Measurements from ENCODE around the gene EPAS1. TPM values are rescaled to one million over a fixed set of nuclear protein-coding genes. Genes with fewer than 3 reads are reported as not detected.

EPAS1 gene
- total RNA-seq, 1 experiment from 2014 or later, result 17.3 TPM

- H3K4me3 ChIP-seq, result no peak overlapping the region
- no peaks in the 10 kb centered on the region for H3K4me1 ChIP-seq
- no peak overlapping the region for H3K27ac ChIP-seq
These were observed 6.0 kb downstream of the EPAS1 start for GRCh38 chr2:46303233-46303632.

GRCh38 chr2:46303822-46304221, 6.6 kb downstream of the EPAS1 start:
- Histone ChIP-seq H3K9me3 (replicated peaks) (peaks cover 2% of the 10 kb centered on the region; the same call in 1 of the 2 replicates), H3K4me1 (no peaks in the 10 kb centered on the region), H3K4me3 (no peak overlapping the region), H3K27ac (no peak overlapping the region), H3K36me3 (no peaks in the 10 kb centered on the region), H3K27me3 (no peaks in the 10 kb centered on the region)
- DNase-seq, result no peak

More at GRCh38 chr2:46303233-46303632, 6.0 kb downstream of the EPAS1 start:
- Histone ChIP-seq H3K9me3 (replicated peaks) (peaks cover 2% of the 10 kb centered on the region; the same call in 1 of the 2 replicates), H3K27me3 (no peaks in the 10 kb centered on the region), H3K36me3 (no peaks in the 10 kb centered on the region)
- no peak for DNase-seq

DNA sequence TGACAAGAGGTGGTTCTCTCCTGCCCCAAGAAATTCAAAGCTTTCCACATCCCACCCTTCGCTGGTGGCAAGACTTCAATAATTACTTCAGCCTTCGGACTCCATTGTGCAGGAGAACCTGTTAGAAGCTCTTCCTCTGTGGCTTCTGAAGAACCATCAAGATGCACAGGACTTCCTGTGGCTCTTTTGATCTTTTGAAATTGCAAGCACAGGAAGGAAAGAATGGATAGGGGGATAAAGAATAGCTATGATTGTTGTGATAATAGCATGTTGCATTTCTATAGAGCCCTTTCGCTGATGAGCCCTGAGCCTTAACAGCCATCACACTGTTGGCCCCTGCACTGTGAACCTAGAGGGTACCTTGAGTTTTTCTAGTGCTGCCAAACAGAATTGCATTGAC, 7.4 kb downstream of the EPAS1 start:
- Histone ChIP-seq H3K9me3 (replicated peaks) (peaks cover 2% of the 10 kb centered on the region; the same call in 1 of the 2 replicates), H3K4me3 (no peak overlapping the region), H3K27me3 (no peaks in the 10 kb centered on the region), H3K36me3 (no peaks in the 10 kb centered on the region), H3K4me1 (no peaks in the 10 kb centered on the region), H3K27ac (no peak overlapping the region)
- no peak for DNase-seq

GRCh38 chr2:46305187-46305586, 8.0 kb downstream of the EPAS1 start:
- Histone ChIP-seq H3K27ac (no peak overlapping the region), H3K36me3 (no peaks in the 10 kb centered on the region), H3K9me3 (replicated peaks) (peaks cover 2% of the 10 kb centered on the region; the same call in 1 of the 2 replicates), H3K4me3 (no peak overlapping the region), H3K4me1 (no peaks in the 10 kb centered on the region), H3K27me3 (no peaks in the 10 kb centered on the region)
- no peak for DNase-seq

DNA sequence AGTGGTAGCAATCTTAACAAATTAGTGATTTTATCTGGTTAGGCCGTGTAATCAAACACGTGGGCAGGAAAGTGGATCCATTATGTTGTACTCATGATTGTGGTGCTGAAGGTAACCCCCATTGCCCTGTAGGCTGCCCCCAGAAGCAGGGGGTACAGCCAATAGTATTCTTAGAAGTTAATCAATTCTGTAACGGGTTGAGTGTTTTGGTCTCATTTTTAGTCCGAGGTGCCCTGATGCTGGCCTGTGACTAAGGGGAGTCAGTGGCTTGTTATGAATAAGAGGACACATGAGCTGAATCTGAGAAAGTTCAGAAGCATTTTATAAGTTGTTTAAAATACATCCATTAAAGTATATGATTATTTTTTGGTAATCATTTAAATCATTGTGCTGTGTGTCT, 8.6 kb downstream of the EPAS1 start:
- H3K9me3 ChIP-seq (replicated peaks), result peaks cover 2% of the 10 kb centered on the region; the same call in 1 of the 2 replicates
- no peak overlapping the region for H3K27ac ChIP-seq
- H3K27me3 ChIP-seq, result no peaks in the 10 kb centered on the region
- no peak overlapping the region for H3K4me3 ChIP-seq
- no peaks in the 10 kb centered on the region for H3K4me1 ChIP-seq
- no peaks in the 10 kb centered on the region for H3K36me3 ChIP-seq
- DNase-seq, result no peak

DNA sequence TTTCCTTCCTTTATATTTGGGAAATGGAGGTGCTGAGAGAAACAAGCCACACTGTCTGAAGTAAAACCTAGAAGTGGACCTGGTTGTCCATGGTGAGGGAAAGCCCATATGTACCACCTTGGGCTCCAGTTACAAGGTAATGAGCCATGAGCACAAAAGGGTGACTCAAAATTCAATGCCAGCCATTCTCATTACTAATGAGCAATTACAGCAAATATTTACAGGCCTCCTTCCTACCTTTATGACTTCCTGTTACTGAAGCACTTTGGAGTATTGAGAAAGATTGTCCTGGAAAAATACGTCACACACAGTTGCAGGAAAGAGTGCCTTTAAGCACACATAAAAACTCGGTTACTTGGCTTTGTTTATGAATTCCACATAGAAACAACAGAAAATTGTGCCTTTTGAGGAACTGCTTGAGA, 9.1 kb downstream of the EPAS1 start:
- Histone ChIP-seq H3K9me3 (replicated peaks) (peaks cover 2% of the 10 kb centered on the region; the same call in 1 of the 2 replicates), H3K4me1 (no peaks in the 10 kb centered on the region), H3K4me3 (no peak overlapping the region), H3K36me3 (no peaks in the 10 kb centered on the region), H3K27me3 (no peaks in the 10 kb centered on the region), H3K27ac (no peak overlapping the region)
- DNase-seq, result no peak

- H3K27ac ChIP-seq, result no peak overlapping the region
- peaks cover 2% of the 10 kb centered on the region; the same call in 1 of the 2 replicates for H3K9me3 ChIP-seq (replicated peaks)
- H3K27me3 ChIP-seq, result no peaks in the 10 kb centered on the region
- DNase-seq, result no peak
- H3K36me3 ChIP-seq, result no peaks in the 10 kb centered on the region
- no peak overlapping the region for H3K4me3 ChIP-seq
- H3K4me1 ChIP-seq, result no peaks in the 10 kb centered on the region
These were observed 9.9 kb downstream of the EPAS1 start for GRCh38 chr2:46306988-46307655.

DNA sequence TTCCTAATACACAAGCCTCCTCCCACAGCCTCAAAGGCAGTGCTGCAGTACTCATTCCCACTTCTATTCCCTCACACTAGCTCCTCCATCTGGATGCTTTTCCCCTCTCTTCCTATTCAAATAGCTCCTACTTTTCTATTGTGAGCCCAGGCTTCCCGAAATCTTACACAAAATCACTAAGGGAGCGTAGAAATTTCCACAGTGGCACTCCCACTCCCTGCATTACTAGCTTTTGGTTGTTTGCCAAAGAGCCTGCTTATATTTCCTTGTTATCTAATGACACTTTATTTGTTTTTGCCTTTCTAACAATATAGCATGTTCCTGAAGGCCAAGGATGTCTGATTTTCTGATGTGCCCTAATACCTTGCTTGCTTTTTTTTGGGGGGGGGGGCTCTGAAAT, 10.9 kb downstream of the EPAS1 start:
- Histone ChIP-seq H3K4me3 (no peak overlapping the region), H3K27me3 (no peaks in the 10 kb centered on the region), H3K4me1 (no peaks in the 10 kb centered on the region), H3K9me3 (replicated peaks) (peaks cover 2% of the 10 kb centered on the region; the same call in 1 of the 2 replicates), H3K36me3 (no peaks in the 10 kb centered on the region), H3K27ac (no peak overlapping the region)
- no peak for DNase-seq

DNA sequence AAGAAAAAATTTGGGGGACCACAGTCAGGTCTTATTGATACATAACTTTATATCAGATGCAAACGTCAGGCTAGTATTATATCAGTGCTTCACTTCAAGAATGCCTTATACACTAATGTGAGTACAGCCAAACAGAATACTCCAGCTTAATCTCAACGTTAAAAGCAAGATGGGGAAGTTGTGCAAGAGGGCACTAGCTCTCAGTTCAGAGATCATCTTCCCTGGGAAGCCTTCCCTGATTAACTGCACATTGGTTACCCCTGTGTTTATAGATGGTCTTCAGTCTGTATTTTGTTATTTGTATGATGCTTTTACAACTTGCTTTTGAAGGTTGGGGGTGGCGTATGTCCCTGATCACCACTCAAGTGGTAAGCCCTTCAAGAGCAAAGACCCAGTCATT, 11.4 kb downstream of the EPAS1 start:
- Histone ChIP-seq H3K36me3 (no peaks in the 10 kb centered on the region), H3K27me3 (no peaks in the 10 kb centered on the region), H3K4me3 (no peak overlapping the region), H3K4me1 (no peaks in the 10 kb centered on the region), H3K9me3 (replicated peaks) (peaks cover 2% of the 10 kb centered on the region; the same call in 1 of the 2 replicates), H3K27ac (no peak overlapping the region)
- DNase-seq, result no peak

DNA sequence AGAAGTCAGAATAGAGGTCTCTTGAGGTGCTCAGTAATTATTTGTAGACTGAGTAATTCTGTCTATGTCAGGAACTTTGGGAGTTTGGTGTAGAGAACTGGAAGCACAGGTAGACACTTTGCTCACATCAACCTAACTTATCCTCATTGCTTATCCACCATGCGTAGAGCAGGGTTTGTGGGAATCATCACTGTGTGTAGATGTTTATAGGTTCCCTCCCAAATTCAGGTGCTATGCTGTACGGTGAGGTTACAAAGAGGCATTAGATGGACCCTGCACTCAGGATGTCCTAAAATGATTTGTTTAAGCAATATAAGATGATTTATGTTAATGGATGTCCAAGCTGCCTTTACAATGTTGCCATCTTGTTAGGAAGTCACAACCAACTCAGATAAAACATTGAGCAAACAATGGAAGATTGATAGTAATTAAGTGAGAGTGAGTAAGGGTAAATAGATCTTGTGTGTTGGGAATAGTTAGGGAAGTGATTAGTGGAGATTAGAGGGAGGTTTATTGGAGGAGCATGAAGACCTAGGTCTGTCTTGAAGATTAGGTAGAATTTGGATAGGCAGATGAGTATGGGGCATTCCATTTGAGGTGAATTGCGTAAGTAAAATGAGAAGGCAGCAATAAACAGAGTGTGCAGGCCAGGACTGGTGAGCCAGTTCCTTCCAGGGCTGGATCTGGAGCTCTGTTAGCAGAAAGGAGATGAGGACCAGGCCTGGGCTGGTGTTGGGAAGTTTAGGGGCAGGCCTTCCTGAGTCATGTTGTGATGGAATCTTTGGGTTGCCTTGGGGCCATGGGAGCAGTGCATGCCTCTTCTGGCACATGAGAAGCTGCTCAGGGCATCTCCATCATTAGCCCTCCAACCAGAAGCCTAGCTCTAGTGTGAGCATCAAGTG, 12.1 kb downstream of the EPAS1 start:
- DNase-seq, result no peak
- H3K27me3 ChIP-seq, result no peaks in the 10 kb centered on the region

GRCh38 chr2:46310446-46310845, 13.2 kb downstream of the EPAS1 start:
- no peaks in the 10 kb centered on the region; the same call in 1 of the 2 replicates for H3K9me3 ChIP-seq (replicated peaks)
- no peak overlapping the region for H3K4me3 ChIP-seq
- DNase-seq, result no peak
- no peaks in the 10 kb centered on the region for H3K36me3 ChIP-seq
- H3K27ac ChIP-seq, result no peak overlapping the region
- H3K4me1 ChIP-seq, result no peaks in the 10 kb centered on the region
- H3K27me3 ChIP-seq, result no peaks in the 10 kb centered on the region

More for the DNA sequence above, 12.1 kb downstream of the EPAS1 start:
- H3K4me3 ChIP-seq, result no peak overlapping the region
- H3K36me3 ChIP-seq, result no peaks in the 10 kb centered on the region
- no peaks in the 10 kb centered on the region for H3K4me1 ChIP-seq
- peaks cover 2% of the 10 kb centered on the region; the same call in 1 of the 2 replicates for H3K9me3 ChIP-seq (replicated peaks)
- no peak overlapping the region for H3K27ac ChIP-seq

GRCh38 chr2:46311651-46312223, 14.5 kb downstream of the EPAS1 start:
- Histone ChIP-seq H3K36me3 (no peaks in the 10 kb centered on the region), H3K4me3 (no peak overlapping the region), H3K27ac (no peak overlapping the region), H3K9me3 (replicated peaks) (no peaks in the 10 kb centered on the region; the same call in 1 of the 2 replicates), H3K4me1 (no peaks in the 10 kb centered on the region), H3K27me3 (no peaks in the 10 kb centered on the region)
- no peak for DNase-seq

- H3K27ac ChIP-seq, result no peak overlapping the region
- H3K4me3 ChIP-seq, result no peak overlapping the region
- no peaks in the 10 kb centered on the region for H3K36me3 ChIP-seq
- H3K27me3 ChIP-seq, result no peaks in the 10 kb centered on the region
- no peaks in the 10 kb centered on the region for H3K4me1 ChIP-seq
- H3K9me3 ChIP-seq (replicated peaks), result no peaks in the 10 kb centered on the region; the same call in 1 of the 2 replicates
- no peak for DNase-seq
These were observed 15.9 kb downstream of the EPAS1 start for GRCh38 chr2:46313063-46313462.

- Histone ChIP-seq H3K4me3 (no peak overlapping the region), H3K4me1 (no peaks in the 10 kb centered on the region), H3K36me3 (no peaks in the 10 kb centered on the region), H3K27me3 (no peaks in the 10 kb centered on the region), H3K9me3 (replicated peaks) (no peaks in the 10 kb centered on the region; the same call in 1 of the 2 replicates), H3K27ac (no peak overlapping the region)
- DNase-seq, result no peak
These were observed 17.0 kb downstream of the EPAS1 start for GRCh38 chr2:46314065-46314835.
